HG02588 (cell line): ENCODE measurements around the gene DNAJA4.

Experiments
- ATAC-seq: cut with Tn5 transposase; IDR thresholded peaks from one replicate; pipeline ENCODE4 v1.9.1; 2021; ENCODE audit warnings: mild to moderate bottlenecking, moderate library complexity; ENCODE audit not compliant: unreplicated experiment

DNAJA4 gene

DNA sequence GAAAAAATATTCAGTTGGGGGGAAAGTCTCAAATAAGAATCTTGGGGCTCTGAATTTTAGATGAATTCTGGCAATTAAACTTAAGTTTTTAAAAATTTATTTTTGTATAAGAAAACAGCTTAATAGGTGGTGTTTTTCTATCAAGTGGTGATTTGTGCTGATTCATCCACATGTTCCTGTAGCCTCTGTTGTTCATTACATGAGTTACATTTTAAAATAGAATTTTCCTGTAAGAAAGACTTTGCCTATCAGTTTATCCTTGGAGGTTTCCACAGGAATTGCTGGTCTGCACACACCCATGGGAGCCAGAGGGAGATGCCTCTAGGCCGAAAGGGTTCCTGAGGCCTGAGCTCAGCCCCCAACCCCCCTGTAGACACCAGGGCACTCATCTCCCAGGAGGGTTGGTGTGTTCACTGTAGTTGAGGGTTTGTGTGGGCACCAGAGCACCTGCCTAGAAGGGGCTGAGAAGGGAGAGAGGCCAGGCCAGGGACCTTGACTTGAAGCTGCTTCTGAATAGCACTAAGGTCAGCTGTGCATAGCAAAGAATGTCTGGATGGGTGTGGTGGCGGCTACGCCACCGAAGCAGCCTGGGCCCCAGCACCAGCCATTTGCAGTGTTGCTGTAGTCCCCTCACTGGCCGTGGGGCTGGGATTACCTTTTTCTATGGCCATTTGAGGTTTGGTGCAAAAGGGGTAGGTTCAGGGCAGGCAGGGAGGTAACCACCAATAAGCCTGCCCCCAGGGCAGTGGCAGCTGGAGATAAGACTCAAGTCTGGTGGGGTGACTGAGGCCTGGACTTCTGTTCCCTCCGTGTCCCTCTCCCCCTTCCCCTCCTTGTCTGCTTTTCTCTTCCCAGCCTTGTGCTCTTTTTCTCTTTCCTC, 11.9 kb downstream of the DNAJA4 start:
- ATAC-seq, result no peak

DNA sequence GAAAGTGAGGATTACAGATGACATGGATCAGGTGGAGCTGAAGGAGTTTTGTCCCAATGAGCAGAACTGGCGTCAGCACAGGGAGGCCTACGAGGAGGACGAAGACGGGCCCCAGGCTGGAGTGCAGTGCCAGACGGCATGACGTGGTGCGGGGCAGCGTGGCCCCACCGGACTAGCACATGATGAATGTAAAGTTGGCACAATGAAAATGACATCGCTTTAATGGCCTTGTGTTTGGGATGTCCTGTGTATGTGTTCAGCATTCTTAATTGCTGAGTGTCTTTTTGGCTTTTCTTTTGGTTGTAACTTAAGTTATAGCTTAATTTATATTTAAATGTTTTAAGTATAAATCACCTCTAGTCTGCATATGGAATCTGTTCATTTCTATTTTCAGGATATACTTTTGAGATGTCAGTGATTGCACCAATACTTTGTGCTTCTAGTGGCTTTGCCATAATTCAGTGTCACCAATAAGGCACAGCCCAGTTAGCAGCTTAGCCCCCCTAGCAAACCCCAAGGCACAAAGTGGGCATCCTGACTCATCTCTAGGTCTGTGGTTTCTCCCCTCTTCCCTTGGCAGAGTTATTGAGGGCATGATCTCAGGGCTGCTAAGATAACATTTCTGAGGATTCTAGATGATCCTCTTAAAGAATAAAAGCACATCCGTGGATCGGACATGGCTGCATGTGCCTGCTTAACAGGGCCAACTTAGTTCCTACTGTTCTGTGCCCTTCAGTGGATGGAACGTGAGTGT, 16.1 kb downstream of the DNAJA4 start:
- ATAC-seq, result no peak

- no peak for ATAC-seq
Observed at GRCh38 chr15:78282324-78282723, 18.0 kb downstream of the DNAJA4 start.

DNA sequence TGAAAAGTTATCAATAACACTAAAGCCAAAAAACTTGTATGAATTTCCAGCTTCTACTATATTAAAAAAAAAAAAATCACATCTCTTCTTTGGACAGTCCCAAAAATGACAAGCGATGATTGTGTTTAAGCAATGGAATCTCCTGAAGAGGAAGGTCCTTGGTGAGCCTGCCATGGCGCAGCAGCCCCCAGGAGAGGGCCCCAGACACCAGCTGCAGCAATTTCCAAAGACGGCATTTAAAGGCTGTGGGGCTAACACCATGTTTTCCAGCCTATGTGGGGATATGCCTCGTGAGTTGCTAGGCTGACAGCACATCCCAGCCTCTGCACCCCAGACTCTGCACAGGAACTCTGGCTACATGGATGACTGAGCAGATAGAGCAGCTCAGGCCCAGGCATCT, 20.4 kb downstream of the DNAJA4 start:
- ATAC-seq, result no peak

GRCh38 chr15:78290222-78290621, 25.9 kb downstream of the DNAJA4 start:
- ATAC-seq, result no peak

DNA sequence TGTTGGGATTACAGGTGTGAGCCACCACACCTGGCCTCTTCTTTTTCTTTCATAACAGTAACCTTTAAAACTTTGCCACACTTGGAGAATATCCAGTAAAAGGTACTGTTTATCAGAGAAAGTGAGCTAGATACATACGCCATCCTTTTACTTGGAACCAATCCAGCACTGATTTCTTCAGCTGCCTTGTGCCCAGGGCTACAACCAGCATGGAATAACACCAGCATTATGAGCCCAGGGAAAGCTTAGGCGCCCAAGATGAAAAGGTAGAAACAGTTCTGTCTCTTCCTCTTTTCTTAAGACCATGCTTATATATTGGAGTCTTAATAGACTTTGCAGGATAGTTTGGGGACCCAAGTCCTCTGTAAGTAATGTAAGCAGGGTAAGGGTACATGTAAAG, 26.7 kb downstream of the DNAJA4 start:
- ATAC-seq, result no peak

- ATAC-seq, result no peak
Observed at GRCh38 chr15:78291698-78292097, 27.3 kb downstream of the DNAJA4 start.

DNA sequence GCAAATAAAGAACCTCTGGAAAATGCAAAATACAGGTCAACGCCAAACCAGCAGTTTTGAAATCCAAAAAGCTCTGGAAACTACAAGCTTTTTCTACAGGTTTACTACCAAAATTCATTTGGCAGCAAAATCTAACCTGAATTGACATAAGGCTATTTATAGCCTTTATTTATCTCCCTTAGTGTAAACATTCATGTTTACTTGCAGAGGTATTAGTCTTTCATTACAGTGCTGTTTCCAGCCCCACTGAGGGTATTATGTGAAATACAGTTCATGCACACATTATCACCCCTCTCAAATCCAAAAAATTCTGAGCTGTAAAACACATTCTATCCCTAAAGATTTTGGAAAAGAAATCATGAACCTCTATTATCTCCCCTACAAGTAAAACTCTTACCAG, 27.9 kb downstream of the DNAJA4 start:
- ATAC-seq, result no peak

DNA sequence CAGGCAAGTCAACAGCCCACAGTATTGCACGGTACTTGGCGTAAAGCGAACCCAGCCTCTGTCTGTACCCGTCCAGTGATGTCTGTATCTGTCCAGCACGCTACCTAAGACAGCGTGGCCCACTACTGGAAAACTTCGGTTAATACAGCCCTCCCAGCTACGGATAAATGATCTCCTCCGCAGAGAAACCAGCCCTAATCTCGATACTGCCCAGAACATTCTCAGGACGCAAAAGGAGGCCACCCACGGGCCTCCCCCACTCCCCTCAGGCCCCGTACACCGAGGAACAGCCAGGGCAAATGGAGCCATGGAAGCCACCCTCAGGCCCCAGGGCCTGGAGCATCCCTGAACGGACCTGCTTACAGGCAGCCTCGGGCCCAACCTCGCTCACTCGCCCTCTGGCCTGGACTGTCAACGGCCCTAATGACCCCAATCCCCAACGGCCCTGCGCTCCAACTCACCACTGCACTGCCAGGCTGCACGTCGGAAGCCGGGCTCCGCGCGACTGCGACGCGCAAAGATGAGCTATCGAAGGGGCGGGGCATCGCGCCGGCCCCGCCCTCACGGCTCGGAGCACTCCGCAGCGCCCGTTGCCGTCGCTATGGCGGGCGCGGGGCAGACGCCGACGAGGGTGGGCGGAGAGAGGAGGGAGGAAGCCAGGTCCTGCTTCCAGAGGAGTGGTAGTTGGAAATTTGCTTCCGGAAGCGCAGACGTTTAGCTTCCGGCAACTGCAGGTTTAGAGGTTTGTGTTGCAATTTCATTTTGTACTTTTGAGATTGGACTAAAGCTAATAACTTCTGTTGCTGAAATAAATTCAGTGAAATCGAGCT, 35.0 kb downstream of the DNAJA4 start, which contains the start of gene SKIC8:
SKIC8 (minus strand) TSS at position 509 of the 830 bp plus-strand sequence. CDS start 3,923 bp downstream, outside the sequence.
- peak; percentile 81 for ATAC-seq

DNA sequence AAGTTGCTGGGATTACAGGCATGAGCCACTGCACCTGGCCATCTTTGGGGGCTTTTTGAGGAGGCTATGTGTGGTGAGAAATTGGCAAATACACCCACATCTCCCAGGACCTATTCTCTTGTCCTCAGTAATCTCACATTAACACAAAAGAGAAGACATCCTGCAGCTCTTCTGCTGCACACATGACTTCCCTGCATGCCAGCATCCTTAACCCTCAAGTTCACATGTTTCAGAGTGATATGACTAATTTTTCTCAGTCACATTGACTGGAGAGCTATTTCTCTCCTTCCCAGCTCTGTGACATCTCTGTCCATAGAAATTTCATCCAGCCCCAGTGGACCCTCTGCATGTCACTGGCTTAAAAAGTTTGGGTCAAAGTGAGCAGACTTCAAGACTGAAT, 37.0 kb downstream of the DNAJA4 start:
- ATAC-seq, result no peak

GRCh38 chr15:78301828-78302227, 37.5 kb downstream of the DNAJA4 start:
- ATAC-seq, result no peak

DNA sequence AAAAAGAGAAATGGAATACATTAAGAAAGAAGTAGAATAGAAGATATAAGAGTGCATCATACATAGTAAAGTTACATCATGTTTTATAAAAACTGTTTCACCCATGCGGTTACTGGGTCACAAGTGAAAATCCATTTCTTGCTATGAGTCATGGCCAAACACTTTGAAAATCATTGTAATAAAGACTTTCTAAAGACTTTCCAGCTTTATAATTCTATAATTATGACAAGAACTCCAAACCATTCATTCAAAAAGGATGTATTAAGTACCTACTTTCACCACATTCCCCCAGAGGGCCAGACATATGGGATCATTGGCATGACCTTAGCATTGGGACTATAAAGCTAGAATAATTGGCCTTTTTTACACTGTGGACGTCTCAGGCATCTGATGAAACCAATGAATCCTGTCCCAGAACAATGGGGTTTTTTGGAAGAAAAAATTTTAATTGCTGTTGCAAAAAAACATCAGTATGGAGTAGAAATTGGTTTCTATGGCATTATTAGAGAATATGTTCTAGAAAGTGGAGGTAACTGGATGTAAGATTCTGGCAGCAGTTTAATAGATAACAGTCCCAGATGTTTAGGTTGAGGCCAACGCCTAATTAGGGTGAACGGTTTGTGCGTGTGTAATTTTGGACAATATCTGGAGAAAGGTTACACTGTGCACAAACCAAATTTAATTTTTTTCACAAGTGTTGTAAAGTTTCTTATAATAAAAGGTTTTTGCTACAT, 38.4 kb downstream of the DNAJA4 start:
- ATAC-seq, result no peak

GRCh38 chr15:78304216-78305066, 40.1 kb downstream of the DNAJA4 start:
- no peak for ATAC-seq

DNA sequence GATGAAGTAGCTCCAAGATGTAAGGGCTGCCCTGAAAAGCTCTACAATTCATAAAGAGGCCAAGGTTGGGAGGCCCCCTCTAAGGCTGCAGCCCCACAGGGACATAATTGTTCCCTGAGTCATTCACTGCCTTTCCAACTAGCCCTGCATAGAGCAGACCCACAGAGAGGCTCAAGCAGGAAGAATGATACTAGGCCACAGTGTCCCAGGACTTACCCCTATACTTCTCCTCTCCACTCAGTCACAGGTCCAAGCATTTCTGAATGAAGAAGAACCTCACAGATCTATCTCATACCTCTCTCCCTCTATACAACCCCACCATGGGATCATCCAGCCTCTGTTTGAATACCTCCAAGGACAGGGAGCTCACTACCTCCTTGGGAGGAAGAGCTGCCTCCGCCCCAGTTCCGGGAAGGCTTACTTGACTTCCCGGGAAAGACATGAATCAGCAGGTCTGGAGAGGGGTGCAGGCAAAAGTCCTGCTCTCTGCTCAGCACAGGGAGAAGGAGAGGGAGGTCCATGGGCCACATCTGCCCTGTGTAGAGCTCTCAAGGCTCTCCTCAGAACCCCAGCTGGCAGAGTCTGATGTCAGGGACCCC, 41.9 kb downstream of the DNAJA4 start:
- no peak for ATAC-seq

GRCh38 chr15:78307976-78308375, 43.6 kb downstream of the DNAJA4 start:
- no peak for ATAC-seq

- no peak for ATAC-seq
Observed at GRCh38 chr15:78308422-78309032, 44.2 kb downstream of the DNAJA4 start.

- ATAC-seq, result no peak
Observed at GRCh38 chr15:78311292-78311691, 46.9 kb downstream of the DNAJA4 start.

GRCh38 chr15:78312536-78312935, 48.2 kb downstream of the DNAJA4 start:
- no peak for ATAC-seq

DNA sequence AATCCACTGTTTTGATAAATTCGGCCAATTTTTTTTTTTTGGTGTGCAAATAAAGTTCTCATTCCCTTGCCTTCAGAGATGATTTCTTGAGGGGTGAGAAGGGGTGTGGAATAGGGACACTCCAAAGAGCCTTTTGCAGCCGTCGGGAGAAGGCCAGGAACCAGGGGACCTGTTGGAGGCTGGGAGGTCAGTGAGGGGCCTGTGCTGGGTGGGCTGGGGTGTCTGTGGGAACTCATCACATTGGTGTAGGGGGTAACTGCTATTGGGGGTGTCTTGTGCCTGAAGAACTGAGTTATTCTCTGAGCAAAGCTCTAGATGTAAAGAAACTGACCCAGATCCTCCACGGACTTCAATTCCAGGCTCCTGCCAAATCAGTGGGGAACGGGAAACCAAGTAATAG, 48.6 kb downstream of the DNAJA4 start:
- no peak for ATAC-seq
